SU-DHL-6 (cell line): Measurements from ENCODE around the gene MED8.

Experiments
- H2AFZ ChIP-seq: fragments of 200-600 bp; sonication (generic); 2 replicates; pipeline ENCODE4 v1.6.1; 2014; ENCODE audit warnings: low read depth, mild to moderate bottlenecking, moderate library complexity, mixed read lengths, antibody characterized with exemption, low read length; ENCODE audit not compliant: severe bottlenecking
- H3F3A ChIP-seq: fragments of 200-600 bp; shearing (Covaris generic); 2 replicates; pipeline ENCODE4 v1.6.0; 2016; ENCODE audit warnings: antibody characterized with exemption, mild to moderate bottlenecking; ENCODE audit not compliant: insufficient read depth
- H3K27ac ChIP-seq: fragments of 200-600 bp; sonication (generic); 2 replicates; pipeline ENCODE4 v1.5.1; 2016; ENCODE audit warnings: low read depth, mild to moderate bottlenecking, low read length, moderate library complexity, mixed read lengths
- H3K27me3 ChIP-seq: fragments of 200-600 bp; sonication (generic), shearing (Covaris generic); 2 replicates; pipeline ENCODE4 v1.6.0; 2014; ENCODE audit warnings: mild to moderate bottlenecking, low read length
- H3K36me3 ChIP-seq: fragments of 200-600 bp; sonication (generic); 2 replicates; pipeline ENCODE4 v1.6.1; 2014; ENCODE audit warnings: mild to moderate bottlenecking, low read length, mixed read lengths
- H3K4me2 ChIP-seq: fragments of 300-600, 200-600 bp; shearing (Covaris generic), sonication (generic); 2 replicates; pipeline ENCODE4 v1.6.0; 2014; ENCODE audit warnings: low read length, low read depth, mild to moderate bottlenecking; ENCODE audit not compliant: poor library complexity, severe bottlenecking
- H3K4me3 ChIP-seq: fragments of 200-600 bp; sonication (generic); 2 replicates; pipeline ENCODE4 v1.5.1; 2014; ENCODE audit warnings: antibody characterized with exemption, low read length, mild to moderate bottlenecking, mixed read lengths; ENCODE audit not compliant: insufficient read depth, poor library complexity, severe bottlenecking
- H3K79me2 ChIP-seq: fragments of 200-600 bp; sonication (generic); 2 replicates; pipeline ENCODE4 v1.6.1; 2014; ENCODE audit warnings: mild to moderate bottlenecking, low read length, moderate library complexity; ENCODE audit not compliant: insufficient read depth
- H3K9ac ChIP-seq: fragments of 200-600 bp; sonication (generic); 2 replicates; pipeline ENCODE4 v1.7.0; 2014; ENCODE audit warnings: mild to moderate bottlenecking, low read length
- H3K9me2 ChIP-seq: fragments of 200-600 bp; sonication (generic); replicated peaks from 2 replicates; pipeline ENCODE4 v1.6.1; 2014; ENCODE audit warnings: low read length; ENCODE audit not compliant: insufficient read depth
- H3K9me3 ChIP-seq: fragments of 200-600 bp; sonication (generic); 2 replicates; pipeline ENCODE4 v1.6.1; 2014; ENCODE audit warnings: low read length, mixed read lengths; ENCODE audit not compliant: insufficient read depth
- H4K20me1 ChIP-seq: fragments of 200-600 bp; sonication (generic); 2 replicates; pipeline ENCODE4 v1.6.1; 2014; ENCODE audit warnings: low read depth, mild to moderate bottlenecking, antibody characterized with exemption, low read length, moderate library complexity, mixed read lengths
- EZH2phosphoT487 ChIP-seq: fragments of 200-600 bp; sonication (generic), shearing (Covaris generic); conservative IDR thresholded peaks from 2 replicates; pipeline ENCODE4 v1.6.1; 2018; ENCODE audit warnings: mild to moderate bottlenecking, antibody characterized with exemption, low read length, moderate library complexity, mixed read lengths
- TF ChIP-seq, protein P1 (sequence below): fragments of 200-600 bp; sonication (generic); IDR thresholded peaks from one replicate; pipeline ENCODE4 v1.5.1; 2017; ENCODE audit warnings: antibody characterized with exemption, mild to moderate bottlenecking, low read length, moderate library complexity; ENCODE audit not compliant: insufficient read depth, poor library complexity, severe bottlenecking

MED8 gene

DNA sequence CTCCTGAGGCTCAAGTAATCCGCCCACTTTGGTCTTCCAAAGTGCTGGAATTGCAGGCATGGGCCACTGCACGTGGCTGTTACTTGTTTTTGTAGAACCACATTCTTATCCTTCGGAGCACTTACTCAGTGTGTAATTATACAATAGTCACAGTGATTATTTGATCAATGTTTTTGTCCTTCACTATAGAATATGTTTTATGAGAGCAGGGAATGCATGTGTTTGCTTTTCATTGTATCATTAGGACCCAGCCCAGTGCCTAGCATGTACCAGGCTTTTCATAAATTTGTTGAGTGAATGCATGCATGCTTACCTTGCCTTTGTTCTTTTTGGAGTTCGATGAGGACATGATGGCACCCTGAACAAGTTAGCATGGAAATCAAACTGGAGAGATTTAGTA lies 5.9 kb upstream of the MED8 start:
- Histone ChIP-seq H3K79me2 (peaks cover 10% of the 10 kb centered on the region), H3K9me2 (no peaks in the 10 kb centered on the region), H3K9me3 (no peaks in the 10 kb centered on the region), H3K9ac (no peak overlapping the region), H3K27me3 (no peaks in the 10 kb centered on the region), H3F3A (peaks cover 4% of the 10 kb centered on the region; the same call in 1 of the 2 replicates), H3K4me2 (no peak overlapping the region), H4K20me1 (no peaks in the 10 kb centered on the region), H3K4me3 (no peak overlapping the region), H3K36me3 (no peaks in the 10 kb centered on the region), H3K27ac (no peak overlapping the region), H2AFZ (no peak overlapping the region)
- TF ChIP-seq, protein P1, sequence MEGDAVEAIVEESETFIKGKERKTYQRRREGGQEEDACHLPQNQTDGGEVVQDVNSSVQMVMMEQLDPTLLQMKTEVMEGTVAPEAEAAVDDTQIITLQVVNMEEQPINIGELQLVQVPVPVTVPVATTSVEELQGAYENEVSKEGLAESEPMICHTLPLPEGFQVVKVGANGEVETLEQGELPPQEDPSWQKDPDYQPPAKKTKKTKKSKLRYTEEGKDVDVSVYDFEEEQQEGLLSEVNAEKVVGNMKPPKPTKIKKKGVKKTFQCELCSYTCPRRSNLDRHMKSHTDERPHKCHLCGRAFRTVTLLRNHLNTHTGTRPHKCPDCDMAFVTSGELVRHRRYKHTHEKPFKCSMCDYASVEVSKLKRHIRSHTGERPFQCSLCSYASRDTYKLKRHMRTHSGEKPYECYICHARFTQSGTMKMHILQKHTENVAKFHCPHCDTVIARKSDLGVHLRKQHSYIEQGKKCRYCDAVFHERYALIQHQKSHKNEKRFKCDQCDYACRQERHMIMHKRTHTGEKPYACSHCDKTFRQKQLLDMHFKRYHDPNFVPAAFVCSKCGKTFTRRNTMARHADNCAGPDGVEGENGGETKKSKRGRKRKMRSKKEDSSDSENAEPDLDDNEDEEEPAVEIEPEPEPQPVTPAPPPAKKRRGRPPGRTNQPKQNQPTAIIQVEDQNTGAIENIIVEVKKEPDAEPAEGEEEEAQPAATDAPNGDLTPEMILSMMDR = no peak
- TF ChIP-seq EZH2phosphoT487 = no peak

DNA sequence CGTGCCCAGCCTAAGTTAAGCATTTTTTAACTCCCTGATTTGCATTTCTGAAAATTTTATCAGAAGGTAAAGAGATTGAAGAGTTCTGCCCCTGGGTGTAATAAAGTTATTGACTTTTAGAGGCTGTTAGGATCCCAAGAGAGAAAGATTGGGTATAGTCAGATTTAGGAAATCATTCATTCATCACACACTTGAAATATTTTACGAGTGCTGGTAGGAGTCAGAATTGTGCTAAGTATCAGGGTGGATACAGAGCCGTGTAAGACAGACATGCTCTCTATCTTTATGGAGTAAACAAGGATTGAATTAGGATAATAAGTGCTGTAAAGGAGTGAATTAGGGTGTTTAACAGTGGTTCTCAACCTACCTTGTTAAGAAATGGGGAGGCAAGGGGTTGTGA lies 3.1 kb upstream of the MED8 start:
- H3K9me2 ChIP-seq = no peaks in the 10 kb centered on the region
- H3K9ac ChIP-seq = no peak overlapping the region
- H3K4me2 ChIP-seq = no peak overlapping the region
- H3K27me3 ChIP-seq = no peaks in the 10 kb centered on the region
- no peak overlapping the region for H2AFZ ChIP-seq
- peaks cover 4% of the 10 kb centered on the region; the same call in 1 of the 2 replicates for H3F3A ChIP-seq
- no peak for TF ChIP-seq EZH2phosphoT487
- TF ChIP-seq, protein P1 = no peak
- no peaks in the 10 kb centered on the region for H3K36me3 ChIP-seq
- H3K27ac ChIP-seq = no peak overlapping the region
- H3K79me2 ChIP-seq = peaks cover 34% of the 10 kb centered on the region
- H3K4me3 ChIP-seq = no peak overlapping the region
- no peaks in the 10 kb centered on the region for H4K20me1 ChIP-seq
- H3K9me3 ChIP-seq = no peaks in the 10 kb centered on the region

DNA sequence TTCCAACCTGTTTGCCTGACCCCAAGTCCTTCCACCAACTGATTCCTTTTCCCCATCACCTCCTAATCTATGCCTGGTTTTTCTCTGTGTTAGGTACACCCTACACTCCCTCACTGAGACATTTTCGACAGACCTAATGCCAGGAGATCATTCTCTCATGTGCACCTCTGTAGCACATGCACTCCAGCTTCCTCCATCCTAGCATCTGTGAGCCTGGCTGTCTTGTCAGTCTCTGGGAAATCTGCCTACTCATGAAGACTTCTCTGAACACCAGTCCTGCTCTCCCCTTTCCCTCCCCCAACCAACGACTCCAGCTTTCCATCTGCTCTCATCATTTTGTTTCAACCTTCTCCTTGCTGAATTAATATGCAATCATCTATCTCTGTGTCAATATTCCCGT lies 987 bp downstream of the MED8 start:
- Histone ChIP-seq H3K79me2 (peaks cover 34% of the 10 kb centered on the region), H2AFZ (no peak overlapping the region), H3F3A (no peaks in the 10 kb centered on the region), H3K27ac (no peak overlapping the region), H4K20me1 (no peaks in the 10 kb centered on the region), H3K4me3 (peak overlapping the region; percentile 80), H3K9me3 (no peaks in the 10 kb centered on the region), H3K27me3 (no peaks in the 10 kb centered on the region), H3K9me2 (no peaks in the 10 kb centered on the region), H3K4me2 (peak overlapping the region; percentile 86), H3K9ac (peak overlapping the region; percentile 75), H3K36me3 (no peaks in the 10 kb centered on the region)
- TF ChIP-seq, protein P1 = no peak
- TF ChIP-seq EZH2phosphoT487 = no peak
